ENCODE data around the gene ZNF771. TPM values are rescaled to one million over a fixed set of nuclear protein-coding genes. Genes with fewer than 3 reads are reported as not detected.

Gene ZNF771
- total RNA-seq, 1 experiment from 2014 or later, result 19.0 TPM

GRCh38 chr16:30397056-30397455 is 10.3 kb upstream of the ZNF771 start:
- BruUV-seq (replicated peaks), result no TSS peak
- Histone ChIP-seq H3K36me3 (ENCODE audit: low read depth) (no peaks in the 10 kb centered on the region), H3K9me2 (ENCODE audit: insufficient read depth) (no peaks in the 10 kb centered on the region), H3K79me2 (ENCODE audit: low read depth) (peaks cover 26% of the 10 kb centered on the region), H4K20me1 (ENCODE audit: insufficient read depth) (no peaks in the 10 kb centered on the region), H3K27me3 (ENCODE audit: insufficient read depth, low read depth) (no peaks in the 10 kb centered on the region), H3K4me2 (peak overlapping the region; percentile 98), H3K27ac (0 out of 2 replicates have a peak overlapping the region, but pooled peaks have one; percentile 68), H3K9me3 (ENCODE audit: insufficient read depth, low read depth) (no peaks in the 10 kb centered on the region), H3F3A (ENCODE audit: insufficient read depth, low read depth) (peaks cover 58% of the 10 kb centered on the region), H3K4me1 (replicated peaks; ENCODE audit: insufficient read depth) (peaks cover 19% of the 10 kb centered on the region), H3K4me3 (peak overlapping the region; percentile 98; the same call in 1 of the 2 replicates), H2AFZ (no peak overlapping the region)
- ChIA-PET CTCF (no interaction called here), POLR2A (ENCODE audit: unreplicated experiment) (no interaction called here)
- no peak for DNase-seq
- no peak for TF ChIP-seq CTCF (conservative IDR thresholded peaks at IDR 0.05)
- no peak for TF ChIP-seq EZH2 (IDR thresholded peaks at IDR 0.05; ENCODE audit: low read depth)
- intact Hi-C loops (cut with micrococcal nuclease; ENCODE audit: unreplicated experiment), result no loop called here

- CTCF ChIA-PET, result no interaction called here
- Histone ChIP-seq H3F3A (ENCODE audit: insufficient read depth, low read depth) (peaks cover 60% of the 10 kb centered on the region), H3K9me2 (ENCODE audit: insufficient read depth) (no peaks in the 10 kb centered on the region), H3K9me3 (ENCODE audit: insufficient read depth, low read depth) (no peaks in the 10 kb centered on the region), H3K4me3 (no peak overlapping the region), H2AFZ (no peak overlapping the region), H3K79me2 (ENCODE audit: low read depth) (peaks cover 26% of the 10 kb centered on the region), H3K4me2 (no peak overlapping the region), H4K20me1 (ENCODE audit: insufficient read depth) (no peaks in the 10 kb centered on the region), H3K36me3 (ENCODE audit: low read depth) (no peaks in the 10 kb centered on the region), H3K4me1 (replicated peaks; ENCODE audit: insufficient read depth) (peaks cover 19% of the 10 kb centered on the region), H3K27ac (no peak overlapping the region), H3K27me3 (ENCODE audit: insufficient read depth, low read depth) (no peaks in the 10 kb centered on the region)
- intact Hi-C loops (cut with micrococcal nuclease; ENCODE audit: unreplicated experiment), result no loop called here
- no peak for DNase-seq
- no peak for TF ChIP-seq EZH2 (IDR thresholded peaks at IDR 0.05; ENCODE audit: low read depth)
- BruUV-seq (replicated peaks), result no TSS peak
- POLR2A ChIA-PET (ENCODE audit: unreplicated experiment), result no interaction called here
Measured at GRCh38 chr16:30397776-30398660, 9.4 kb upstream of the ZNF771 start.

- BruUV-seq (replicated peaks), result no TSS peak
Measured at GRCh38 chr16:30398661-30399434, 8.6 kb upstream of the ZNF771 start.

More at GRCh38 chr16:30398661-30399434, 8.6 kb upstream of the ZNF771 start:
- Histone ChIP-seq H3K9me2 (ENCODE audit: insufficient read depth) (no peaks in the 10 kb centered on the region), H3K4me2 (no peak overlapping the region), H3F3A (ENCODE audit: insufficient read depth, low read depth) (peaks cover 56% of the 10 kb centered on the region), H4K20me1 (ENCODE audit: insufficient read depth) (no peaks in the 10 kb centered on the region), H3K4me3 (no peak overlapping the region), H3K9me3 (ENCODE audit: insufficient read depth, low read depth) (no peaks in the 10 kb centered on the region), H3K27ac (no peak overlapping the region), H3K4me1 (replicated peaks; ENCODE audit: insufficient read depth) (peaks cover 19% of the 10 kb centered on the region), H3K36me3 (ENCODE audit: low read depth) (no peaks in the 10 kb centered on the region), H3K27me3 (ENCODE audit: insufficient read depth, low read depth) (no peaks in the 10 kb centered on the region), H2AFZ (no peak overlapping the region), H3K79me2 (ENCODE audit: low read depth) (peaks cover 26% of the 10 kb centered on the region)
- ChIA-PET POLR2A (ENCODE audit: unreplicated experiment) (no interaction called here), CTCF (no interaction called here)
- TF ChIP-seq CTCF (conservative IDR thresholded peaks at IDR 0.05) (no peak), EZH2 (IDR thresholded peaks at IDR 0.05; ENCODE audit: low read depth) (no peak)
- no peak for DNase-seq
- intact Hi-C loops (cut with micrococcal nuclease; ENCODE audit: unreplicated experiment), result no loop called here

Measured in PC-9 (cell line).